Neuron (in vitro differentiated cells): ENCODE results near the gene SWI5.
A peak's percentile ranks its signal among the peaks of the same experiment; 100 is the strongest.
"Not testable (repeated sequence)": the region's sequence is repeated elsewhere in the genome, so short reads cannot be mapped to it uniquely, and the experiment has no call there.

Experiments used
- H2AFZ ChIP-seq: one replicate; pipeline ENCODE4 v1.6.1; 2013; ENCODE audit warnings: low read depth, mild to moderate bottlenecking, inconsistent platforms, low read length, moderate library complexity
- H3K27me3 ChIP-seq: one replicate; pipeline ENCODE4 v1.6.1; 2013; ENCODE audit warnings: low read length; ENCODE audit not compliant: insufficient read depth
- H3K36me3 ChIP-seq: one replicate; pipeline ENCODE4 v1.6.1; 2013; ENCODE audit warnings: low read length; ENCODE audit not compliant: insufficient read depth
- H3K4me1 ChIP-seq: one replicate; pipeline ENCODE4 v1.6.1; 2013; ENCODE audit warnings: low read length; ENCODE audit not compliant: insufficient read depth
- H3K4me3 ChIP-seq: 2 replicates; pipeline ENCODE4 v1.5.1; 2013; ENCODE audit warnings: mild to moderate bottlenecking, low read length, moderate library complexity
- H3K9me3 ChIP-seq: one replicate; pipeline ENCODE4 v1.6.1; 2013; ENCODE audit warnings: low read length

Gene SWI5

GRCh38 chr9:128275198-128276007 lies 673 bp upstream of the SWI5 start, which contains the start of gene GOLGA2:
TSS of gene GOLGA2 (minus strand) at chr9:128276007. CDS start at chr9:128275976, 31 bp downstream.
- no peaks in the 10 kb centered on the region for H3K9me3 ChIP-seq

GRCh38 chr9:128276574-128277270 lies 646 bp downstream of the SWI5 start:
- Histone ChIP-seq H3K9me3 (no peaks in the 10 kb centered on the region), H3K4me1 (peaks cover 16% of the 10 kb centered on the region), H3K4me3 (peak overlapping the region; percentile 69), H3K36me3 (peaks cover 19% of the 10 kb centered on the region), H3K27me3 (no peaks in the 10 kb centered on the region), H2AFZ (peak overlapping the region; percentile 15)

More at GRCh38 chr9:128275198-128276007, 673 bp upstream of the SWI5 start, which contains the start of gene GOLGA2:
- peak within 1 kb of the TSS; percentile 69 for H3K4me3 ChIP-seq
- H3K4me1 ChIP-seq = peaks cover 16% of the 10 kb centered on the region
- no peaks in the 10 kb centered on the region for H3K27me3 ChIP-seq
- peak within 1 kb of the TSS; percentile 74 for H2AFZ ChIP-seq
- peaks cover 25% of the 10 kb centered on the region for H3K36me3 ChIP-seq

GRCh38 chr9:128279088-128280073 lies 3.3 kb downstream of the SWI5 start:
- H3K36me3 ChIP-seq, H2AFZ ChIP-seq, H3K4me3 ChIP-seq, H3K27me3 ChIP-seq, H3K9me3 ChIP-seq: not testable (repeated sequence)
- H3K4me1 ChIP-seq = peaks cover 13% of the 10 kb centered on the region

- Histone ChIP-seq H2AFZ (no peak overlapping the region), H3K4me3 (no peak overlapping the region), H3K27me3 (no peaks in the 10 kb centered on the region), H3K9me3 (no peaks in the 10 kb centered on the region), H3K4me1 (peaks cover 5% of the 10 kb centered on the region), H3K36me3 (peaks cover 1% of the 10 kb centered on the region)
These were observed 4.1 kb downstream of the SWI5 start for GRCh38 chr9:128280084-128280622.

- Histone ChIP-seq H2AFZ (no peak overlapping the region), H3K4me3 (no peak overlapping the region), H3K4me1 (no peaks in the 10 kb centered on the region), H3K36me3 (peaks cover 13% of the 10 kb centered on the region), H3K9me3 (no peaks in the 10 kb centered on the region), H3K27me3 (no peaks in the 10 kb centered on the region)
These were observed 6.4 kb downstream of the SWI5 start for GRCh38 chr9:128282500-128282899.

- Histone ChIP-seq H3K4me1 (no peaks in the 10 kb centered on the region), H3K36me3 (peaks cover 19% of the 10 kb centered on the region), H3K27me3 (no peaks in the 10 kb centered on the region), H2AFZ (no peak overlapping the region), H3K9me3 (no peaks in the 10 kb centered on the region), H3K4me3 (no peak overlapping the region)
These were observed 9.1 kb downstream of the SWI5 start for GRCh38 chr9:128285033-128285784.

GRCh38 chr9:128286440-128286839 lies 10.4 kb downstream of the SWI5 start:
- Histone ChIP-seq H2AFZ (no peak overlapping the region), H3K27me3 (no peaks in the 10 kb centered on the region), H3K9me3 (no peaks in the 10 kb centered on the region), H3K4me3 (no peak overlapping the region), H3K36me3 (peaks cover 19% of the 10 kb centered on the region), H3K4me1 (no peaks in the 10 kb centered on the region)

GRCh38 chr9:128288273-128289004 lies 12.4 kb downstream of the SWI5 start:
- Histone ChIP-seq H2AFZ (no peak overlapping the region), H3K36me3 (peaks cover 19% of the 10 kb centered on the region), H3K4me1 (no peaks in the 10 kb centered on the region), H3K27me3 (no peaks in the 10 kb centered on the region), H3K9me3 (no peaks in the 10 kb centered on the region), H3K4me3 (no peak overlapping the region)

GRCh38 chr9:128292009-128292408 lies 15.9 kb downstream of the SWI5 start:
- H2AFZ ChIP-seq = no peak overlapping the region
- H3K27me3 ChIP-seq = no peaks in the 10 kb centered on the region
- H3K4me3 ChIP-seq = no peak overlapping the region
- H3K36me3 ChIP-seq = peaks cover 6% of the 10 kb centered on the region
- no peaks in the 10 kb centered on the region for H3K9me3 ChIP-seq
- no peaks in the 10 kb centered on the region for H3K4me1 ChIP-seq

GRCh38 chr9:128293091-128293490 lies 17.0 kb downstream of the SWI5 start:
- no peak overlapping the region for H3K4me3 ChIP-seq

GRCh38 chr9:128294142-128294541 lies 18.1 kb downstream of the SWI5 start:
- Histone ChIP-seq H3K4me3 (no peak overlapping the region), H3K36me3 (no peaks in the 10 kb centered on the region), H3K9me3 (no peaks in the 10 kb centered on the region)

More at GRCh38 chr9:128293091-128293490, 17.0 kb downstream of the SWI5 start:
- H3K27me3 ChIP-seq = no peaks in the 10 kb centered on the region
- H3K36me3 ChIP-seq = peaks cover 6% of the 10 kb centered on the region
- no peaks in the 10 kb centered on the region for H3K9me3 ChIP-seq
- no peak overlapping the region for H2AFZ ChIP-seq
- H3K4me1 ChIP-seq = no peaks in the 10 kb centered on the region

More at GRCh38 chr9:128294142-128294541, 18.1 kb downstream of the SWI5 start:
- Histone ChIP-seq H3K27me3 (no peaks in the 10 kb centered on the region), H2AFZ (no peak overlapping the region), H3K4me1 (no peaks in the 10 kb centered on the region)
